Adrenal gland (tissue), 12 donors: ENCODE measurements around the gene ANKRD44. TPM values are rescaled to one million over a fixed set of nuclear protein-coding genes. Genes with fewer than 3 reads are reported as not detected.

ENCODE experiments used
- DNase-seq, 7 donors: peaks; one replicate each; pipeline ENCODE4 v3.0.0-alpha.2; 2019 to 2020
- H3K27ac ChIP-seq, 5 donors: fragments of 200-600 bp; sonication (generic) in 4 of 5; 1 replicate in 3 of 5; 2 replicates in 2 of 5; pipeline versions ENCODE4 v1.5.1 to v1.8.0; 2016 to 2020; ENCODE audit warnings: mild to moderate bottlenecking in 1 of 5
- H3K27me3 ChIP-seq: fragments of 200-600 bp; 2 replicates; pipeline ENCODE4 v1.8.0; 2021
- H3K36me3 ChIP-seq, 2 donors: fragments of 200-600 bp; replicated peaks in 1 of 2; 1 replicate in 1 of 2; 2 replicates in 1 of 2; pipeline versions ENCODE4 v1.5.1 to v1.8.0; 2018 to 2022
- H3K4me1 ChIP-seq, 2 donors: fragments of 200-600 bp; replicated peaks in 1 of 2; 1 replicate in 1 of 2; 2 replicates in 1 of 2; pipeline versions ENCODE4 v1.5.1 to v1.8.0; 2018 to 2021
- H3K4me3 ChIP-seq, 4 donors: fragments of 200-600 bp; sonication (generic) in 3 of 4; one replicate each; pipeline ENCODE4 v1.5.1; 2016 to 2018
- H3K9me3 ChIP-seq, 3 donors: fragments of 200-600 bp; sonication (generic) in 1 of 3; replicated peaks in 1 of 3; 1 replicate in 2 of 3; 2 replicates in 1 of 3; pipeline versions ENCODE4 v1.5.1 to v1.8.0; 2016 to 2021
- CTCF ChIP-seq, 6 experiments: fragments of 450-650 bp in 4 of 6; fragments of 200-600 bp in 2 of 6; sonication (generic) in 1 of 6; IDR thresholded peaks; 1 replicate in 5 of 6; 2 replicates in 1 of 6; pipeline versions ENCODE4 v1.5.1 to v1.8.0; 2016 to 2021; ENCODE audit warnings: antibody characterized with exemption in 6 of 6, mild to moderate bottlenecking in 2 of 6, moderate library complexity in 1 of 6
- POLR2A ChIP-seq, 2 donors: fragments of 450-650 bp; IDR thresholded peaks; one replicate each; pipeline ENCODE4 v1.6.1; 2017; ENCODE audit warnings: antibody characterized with exemption in 2 of 2, mild to moderate bottlenecking in 2 of 2, moderate library complexity in 1 of 2
- WGBS, 4 donors: extraction: QIAGEN DNeasy Blood & Tissue Kit in 2 of 4; methylation state at CpG; one replicate each; pipeline versions ENCODE4 v1.1.5 to v1.1.7; 2013 to 2017; 5-methylcytosine and 5-hydroxymethylcytosine counted together
- intact Hi-C, 2 donors: fragments of 100-400 bp; cut with DNase I; formaldehyde crosslinking; loops; one replicate each; pipeline versions ENCODE4 v1.14.1 to v1.15.0; 2022 to 2023
- polyA plus RNA-seq, 3 donors: library from polyadenylated mRNA; stranded (reverse); fragments of 200-250 nt in 2 of 3; fragments of 350-450 nt in 1 of 3; fragmentation: Illumina TruSeq in 1 of 3; extraction: RNeasy Lipid Tissue Mini Kit (QIAGEN cat#74804) in 1 of 3; gene quantifications; one replicate each; pipeline ENCODE4 v1.2.3, GENCODE V29; 2013 to 2014
- total RNA-seq, 9 donors: library from RNA; depleted of rRNA in 4 of 9; stranded (reverse); fragments of >200 nt in 4 of 9; fragments of 120-200 nt in 1 of 9; fragmentation: NEBNext Ultra II Directional in 1 of 9; extraction: Animal tissue kit (Norgen Biotek cat#: 25700) in 1 of 9; gene quantifications; one replicate each; pipeline versions ENCODE4 v1.1.0 to v1.2.4, GENCODE V29; 2013 to 2023
- donor health status: healthy with polysubstance abuse.
- donor health status: Bipolar disorder and iron deficiency.
- donor health status: DM: yes; HTN: yes; CAD: no.
- donor health status: DM: no; HTN: no; CAD: no.
- donor health status: DM: no; HTN: no; CAD: no.
- donor health status: DM: yes; HTN: yes; CAD: no.

ANKRD44 gene
- total and polyA plus RNA-seq, 12 donors, result 3.8 to 40.2 (median 21.3) TPM

DNA sequence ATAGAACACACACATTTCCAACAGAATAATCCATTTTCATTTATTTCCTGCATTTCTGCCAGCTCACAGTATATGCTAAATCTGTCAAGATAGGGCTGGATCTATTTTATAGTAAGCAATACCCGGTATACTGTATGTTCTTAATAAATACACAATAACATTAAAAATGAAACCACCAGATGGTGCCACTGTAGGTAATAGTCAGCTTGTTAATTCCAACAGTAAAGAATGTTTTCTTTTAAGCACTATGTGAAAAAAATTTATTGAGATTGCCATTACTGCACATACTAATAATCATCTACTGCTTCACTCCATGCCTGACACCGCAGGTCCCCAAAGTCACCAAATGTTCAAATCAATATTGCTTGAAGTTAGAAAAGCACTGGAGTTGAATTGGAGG lies 252.6 kb downstream of the ANKRD44 start:
- no peak for DNase-seq
- Histone ChIP-seq H3K27me3 (no peaks in the 10 kb centered on the region), H3K4me1 (no peaks in the 10 kb centered on the region), H3K27ac (no peak overlapping the region), H3K36me3 (peaks cover 0 to 7% of the 10 kb centered on the region in 2 donors), H3K9me3 (no peaks in the 10 kb centered on the region), H3K4me3 (no peak overlapping the region)
- intact Hi-C loops, result no loop called here
- WGBS, 4 donors, result 81 to 95% (median 90%) methylated on average over 2 of the region's 2 CpGs
- no peak for TF ChIP-seq POLR2A (IDR thresholded peaks at IDR 0.05)
- no peak for TF ChIP-seq CTCF (IDR thresholded peaks at IDR 0.05)

GRCh38 chr2:197055045-197055444 lies 255.5 kb downstream of the ANKRD44 start:
- Histone ChIP-seq H3K27ac (no peak overlapping the region), H3K4me1 (no peaks in the 10 kb centered on the region), H3K4me3 (no peak overlapping the region), H3K36me3 (no peaks in the 10 kb centered on the region), H3K27me3 (no peaks in the 10 kb centered on the region), H3K9me3 (no peaks in the 10 kb centered on the region)
- TF ChIP-seq CTCF (IDR thresholded peaks at IDR 0.05) (no peak), POLR2A (IDR thresholded peaks at IDR 0.05) (no peak)
- DNase-seq, result no peak
- intact Hi-C loops, result no loop called here

GRCh38 chr2:197054437-197054836 lies 256.1 kb downstream of the ANKRD44 start:
- Histone ChIP-seq H3K4me3 (no peak overlapping the region), H3K27ac (no peak overlapping the region), H3K4me1 (no peaks in the 10 kb centered on the region), H3K9me3 (no peaks in the 10 kb centered on the region), H3K27me3 (no peaks in the 10 kb centered on the region), H3K36me3 (no peaks in the 10 kb centered on the region)
- TF ChIP-seq POLR2A (IDR thresholded peaks at IDR 0.05) (no peak), CTCF (IDR thresholded peaks at IDR 0.05) (no peak)
- WGBS, 4 donors, result 86 to 93% (median 89%) methylated on average over 1 of the region's 1 CpG
- DNase-seq, result no peak
- intact Hi-C loops, result no loop called here

GRCh38 chr2:197052356-197052755 lies 258.2 kb downstream of the ANKRD44 start:
- intact Hi-C loops, result no loop called here

More at GRCh38 chr2:197052356-197052755, 258.2 kb downstream of the ANKRD44 start:
- Histone ChIP-seq H3K27ac (no peak overlapping the region), H3K4me3 (no peak overlapping the region), H3K9me3 (no peaks in the 10 kb centered on the region), H3K36me3 (no peaks in the 10 kb centered on the region), H3K27me3 (no peaks in the 10 kb centered on the region), H3K4me1 (no peaks in the 10 kb centered on the region)
- TF ChIP-seq POLR2A (IDR thresholded peaks at IDR 0.05) (no peak), CTCF (IDR thresholded peaks at IDR 0.05) (no peak)
- no peak for DNase-seq
- WGBS, 4 donors, result 82 to 94% (median 86%) methylated on average over 4 of the region's 4 CpGs
